Stimulated activated naive CD8-positive, alpha-beta T cell treated with anti-CD3 and anti-CD28 coated beads, Interleukin-15, amount 100 ng/mL, for 72 hours (primary cell): ENCODE results near the gene ZBTB20.
A peak's percentile ranks its signal among the peaks of the same experiment; 100 is the strongest.

ENCODE experiments used
- ATAC-seq: fragments of 150-1000 bp; cut with Tn5 transposase; 2 replicates; pipeline ENCODE4 v1.10.0; 2021; ENCODE audit warnings: mild to moderate bottlenecking, moderate library complexity
- DNase-seq, 2 donors: peaks; one replicate each; pipeline ENCODE4 v3.0.0; 2021 to 2022
- H3K27ac Mint-ChIP-seq, 2 donors: one replicate each; pipeline ENCODE4 v1.8.0; 2022; ENCODE audit warnings: mild to moderate bottlenecking in 2 of 2, mixed read lengths in 2 of 2, moderate library complexity in 2 of 2
- H3K27me3 Mint-ChIP-seq: one replicate; pipeline ENCODE4 v1.8.0; 2022; ENCODE audit warnings: mixed read lengths
- H3K4me1 Mint-ChIP-seq: one replicate; pipeline ENCODE4 v1.8.0; 2022; ENCODE audit warnings: mild to moderate bottlenecking, mixed read lengths
- H3K4me3 Mint-ChIP-seq, 2 donors: one replicate each; pipeline ENCODE4 v1.8.0; 2022; ENCODE audit warnings: mild to moderate bottlenecking in 2 of 2, mixed read lengths in 2 of 2, moderate library complexity in 1 of 2
- H3K9me3 Mint-ChIP-seq, 2 donors: one replicate each; pipeline ENCODE4 v1.8.0; 2022; ENCODE audit warnings: mixed read lengths in 2 of 2

The ZBTB20 gene

GRCh38 chr3:114756506-114757279 is 390.4 kb downstream of the ZBTB20 start:
- H3K9me3 Mint-ChIP-seq = no peaks in the 10 kb centered on the region
- H3K27me3 Mint-ChIP-seq = no peaks in the 10 kb centered on the region
- no peak overlapping the region for H3K4me3 Mint-ChIP-seq
- no peak for ATAC-seq
- H3K27ac Mint-ChIP-seq = no peak overlapping the region
- H3K4me1 Mint-ChIP-seq = peaks cover 29% of the 10 kb centered on the region
- DNase-seq = no peak

- DNase-seq = no peak
- Mint-ChIP-seq H3K4me1 (peaks cover 28% of the 10 kb centered on the region), H3K4me3 (peak overlapping the region; percentile 73 to 82), H3K27me3 (no peaks in the 10 kb centered on the region), H3K9me3 (no peaks in the 10 kb centered on the region), H3K27ac (peak overlapping the region; percentile 61 to 95)
- no peak for ATAC-seq
These were observed 400.6 kb downstream of the ZBTB20 start for GRCh38 chr3:114746502-114746901.

GRCh38 chr3:114745322-114746240 is 401.5 kb downstream of the ZBTB20 start:
- no peaks in the 10 kb centered on the region for H3K9me3 Mint-ChIP-seq

GRCh38 chr3:114743746-114744485 is 403.2 kb downstream of the ZBTB20 start:
- Mint-ChIP-seq H3K9me3 (no peaks in the 10 kb centered on the region), H3K4me1 (peaks cover 28% of the 10 kb centered on the region), H3K27me3 (no peaks in the 10 kb centered on the region), H3K4me3 (no peak overlapping the region), H3K27ac (no peak overlapping the region)
- no peak for DNase-seq
- ATAC-seq = no peak

More at GRCh38 chr3:114745322-114746240, 401.5 kb downstream of the ZBTB20 start:
- Mint-ChIP-seq H3K4me3 (peak overlapping the region; percentile 73 to 82), H3K27me3 (no peaks in the 10 kb centered on the region), H3K27ac (peak overlapping the region in 1 of 2 donors; percentile 47), H3K4me1 (peaks cover 28% of the 10 kb centered on the region)
- DNase-seq = no peak
- no peak for ATAC-seq

GRCh38 chr3:114741066-114741465 is 406.0 kb downstream of the ZBTB20 start:
- Mint-ChIP-seq H3K4me1 (peaks cover 13% of the 10 kb centered on the region), H3K4me3 (no peak overlapping the region), H3K27me3 (no peaks in the 10 kb centered on the region), H3K27ac (no peak overlapping the region), H3K9me3 (no peaks in the 10 kb centered on the region)
- ATAC-seq (no peak), DNase-seq (no peak)

GRCh38 chr3:114739627-114740026 is 407.5 kb downstream of the ZBTB20 start:
- H3K27me3 Mint-ChIP-seq = no peaks in the 10 kb centered on the region
- H3K27ac Mint-ChIP-seq = no peak overlapping the region
- peaks cover 6% of the 10 kb centered on the region for H3K4me1 Mint-ChIP-seq
- DNase-seq (no peak), ATAC-seq (no peak)
- H3K4me3 Mint-ChIP-seq = no peak overlapping the region
- no peaks in the 10 kb centered on the region for H3K9me3 Mint-ChIP-seq

- H3K4me3 Mint-ChIP-seq = no peak overlapping the region
- H3K9me3 Mint-ChIP-seq = no peaks in the 10 kb centered on the region
- no peak for DNase-seq
- H3K4me1 Mint-ChIP-seq = peaks cover 8% of the 10 kb centered on the region
- H3K27me3 Mint-ChIP-seq = no peaks in the 10 kb centered on the region
- ATAC-seq = no peak
- peak overlapping the region in 1 of 2 donors; percentile 53 for H3K27ac Mint-ChIP-seq
These were observed 414.7 kb downstream of the ZBTB20 start for GRCh38 chr3:114732353-114732752.

GRCh38 chr3:114730397-114730796 is 416.7 kb downstream of the ZBTB20 start:
- Mint-ChIP-seq H3K27me3 (no peaks in the 10 kb centered on the region), H3K27ac (no peak overlapping the region), H3K4me3 (no peak overlapping the region), H3K4me1 (peaks cover 8% of the 10 kb centered on the region), H3K9me3 (no peaks in the 10 kb centered on the region)
- no peak for ATAC-seq
- no peak for DNase-seq

- DNase-seq (no peak), ATAC-seq (no peak)
- H3K4me3 Mint-ChIP-seq = no peak overlapping the region
- H3K27ac Mint-ChIP-seq = no peak overlapping the region
- peaks cover 14% of the 10 kb centered on the region for H3K4me1 Mint-ChIP-seq
- H3K9me3 Mint-ChIP-seq = no peaks in the 10 kb centered on the region
- no peaks in the 10 kb centered on the region for H3K27me3 Mint-ChIP-seq
These were observed 419.7 kb downstream of the ZBTB20 start for GRCh38 chr3:114727373-114727772.

- ATAC-seq = no peak
- H3K4me3 Mint-ChIP-seq = no peak overlapping the region
- H3K27ac Mint-ChIP-seq = no peak overlapping the region
- no peaks in the 10 kb centered on the region for H3K27me3 Mint-ChIP-seq
- DNase-seq = no peak
- peaks cover 25% of the 10 kb centered on the region for H3K4me1 Mint-ChIP-seq
- no peaks in the 10 kb centered on the region for H3K9me3 Mint-ChIP-seq
These were observed 421.1 kb downstream of the ZBTB20 start for GRCh38 chr3:114725966-114726365.

GRCh38 chr3:114722530-114722929 is 424.6 kb downstream of the ZBTB20 start:
- Mint-ChIP-seq H3K27ac (peak overlapping the region in 1 of 2 donors; percentile 49), H3K4me3 (peak overlapping the region in 1 of 2 donors; percentile 4), H3K4me1 (peaks cover 38% of the 10 kb centered on the region), H3K9me3 (no peaks in the 10 kb centered on the region), H3K27me3 (no peaks in the 10 kb centered on the region)
- ATAC-seq (no peak), DNase-seq (no peak)

- Mint-ChIP-seq H3K4me3 (peak overlapping the region; percentile 6 to 33), H3K27me3 (no peaks in the 10 kb centered on the region), H3K27ac (no peak overlapping the region), H3K9me3 (no peaks in the 10 kb centered on the region), H3K4me1 (peaks cover 43% of the 10 kb centered on the region)
- ATAC-seq (peak; percentile 99), DNase-seq (no peak)
These were observed 425.2 kb downstream of the ZBTB20 start for GRCh38 chr3:114721864-114722263.

GRCh38 chr3:114721209-114721608 is 425.9 kb downstream of the ZBTB20 start:
- H3K27ac Mint-ChIP-seq = no peak overlapping the region

GRCh38 chr3:114718898-114719210 is 428.2 kb downstream of the ZBTB20 start:
- no peak for DNase-seq
- Mint-ChIP-seq H3K4me1 (peaks cover 52% of the 10 kb centered on the region), H3K4me3 (no peak overlapping the region), H3K9me3 (no peaks in the 10 kb centered on the region), H3K27me3 (no peaks in the 10 kb centered on the region), H3K27ac (no peak overlapping the region)
- no peak for ATAC-seq

More at GRCh38 chr3:114721209-114721608, 425.9 kb downstream of the ZBTB20 start:
- no peaks in the 10 kb centered on the region for H3K9me3 Mint-ChIP-seq
- no peak overlapping the region for H3K4me3 Mint-ChIP-seq
- peaks cover 48% of the 10 kb centered on the region for H3K4me1 Mint-ChIP-seq
- H3K27me3 Mint-ChIP-seq = no peaks in the 10 kb centered on the region
- ATAC-seq (no peak), DNase-seq (no peak)

- no peaks in the 10 kb centered on the region for H3K9me3 Mint-ChIP-seq
- H3K4me1 Mint-ChIP-seq = peaks cover 51% of the 10 kb centered on the region
- H3K27ac Mint-ChIP-seq = no peak overlapping the region
- no peak overlapping the region for H3K4me3 Mint-ChIP-seq
- no peak for DNase-seq
- no peaks in the 10 kb centered on the region for H3K27me3 Mint-ChIP-seq
- peak; percentile 32 for ATAC-seq
These were observed 428.8 kb downstream of the ZBTB20 start for GRCh38 chr3:114718071-114718897.
